Measurements from ENCODE around the gene LPCAT4.
"Not testable (repeated sequence)": the region's sequence is repeated elsewhere in the genome, so short reads cannot be mapped to it uniquely, and the experiment has no call there.

The LPCAT4 gene

DNA sequence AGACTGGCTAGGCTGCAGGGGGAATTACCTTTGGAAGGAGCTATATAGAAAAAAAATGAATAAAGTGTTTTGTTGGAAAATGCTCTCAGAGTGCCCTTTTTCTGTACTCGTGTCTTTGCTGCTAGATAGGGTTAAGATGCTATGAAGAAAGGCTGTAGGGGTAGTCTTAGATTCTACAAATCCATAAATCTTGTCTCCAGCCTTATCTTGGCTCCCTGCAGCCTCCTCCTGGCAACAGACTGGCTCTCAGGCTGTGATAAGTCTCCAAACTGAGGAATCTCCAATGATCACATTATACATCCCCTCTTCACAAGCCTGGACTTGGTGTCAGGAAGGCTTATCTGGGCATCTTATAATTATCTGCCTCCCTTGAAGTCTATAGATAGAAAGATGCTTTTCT, 9.3 kb downstream of the LPCAT4 start:
- DNase-seq = no peak
- Histone ChIP-seq H3K27me3 (replicated peaks in 2 of 5; ENCODE audit: control insufficient read depth in 4 of 5, insufficient read depth in 5 of 5, low read length in 4 of 5) (no peaks in the 10 kb centered on the region), H3K9me3 (ENCODE audit: control extremely low read depth in 1 of 5, control insufficient read depth in 4 of 5, insufficient read depth in 2 of 5, low read depth in 1 of 5, low read length in 4 of 5) (no peaks in the 10 kb centered on the region), H3K4me1 (ENCODE audit: control extremely low read depth in 1 of 4, control insufficient read depth in 4 of 4, insufficient read depth in 4 of 4, low read length in 3 of 4) (no peaks in the 10 kb centered on the region), H3K27ac (ENCODE audit: insufficient read depth in 1 of 2, low read depth in 1 of 2, low read length in 2 of 2, poor library complexity in 1 of 2, severe bottlenecking in 2 of 2) (no peak overlapping the region), H3K36me3 (ENCODE audit: control insufficient read depth in 4 of 4, insufficient read depth in 4 of 4, low read length in 3 of 4) (peaks cover 11 to 78% (median 55%) of the 10 kb centered on the region in 4 experiments), H3K4me3 (ENCODE audit: control insufficient read depth in 1 of 7, extremely low read depth in 1 of 7, insufficient read depth in 4 of 7, low read depth in 2 of 7, low read length in 6 of 7) (no peak overlapping the region)
- WGBS (ENCODE audit: insufficient coverage) = no CpG with 5 or more reads among the region's 1 CpG
- POLR2A ChIA-PET = no interaction called here
- CTCF ChIA-PET = interaction anchor here (1.0 to 5.1 kb wide), 3 partner anchors 9 to 257 kb away, joined by 3 to 34 read pairs (median 3); partner anchors contain the start of genes LPCAT4, NOP10 and NUTM1

DNA sequence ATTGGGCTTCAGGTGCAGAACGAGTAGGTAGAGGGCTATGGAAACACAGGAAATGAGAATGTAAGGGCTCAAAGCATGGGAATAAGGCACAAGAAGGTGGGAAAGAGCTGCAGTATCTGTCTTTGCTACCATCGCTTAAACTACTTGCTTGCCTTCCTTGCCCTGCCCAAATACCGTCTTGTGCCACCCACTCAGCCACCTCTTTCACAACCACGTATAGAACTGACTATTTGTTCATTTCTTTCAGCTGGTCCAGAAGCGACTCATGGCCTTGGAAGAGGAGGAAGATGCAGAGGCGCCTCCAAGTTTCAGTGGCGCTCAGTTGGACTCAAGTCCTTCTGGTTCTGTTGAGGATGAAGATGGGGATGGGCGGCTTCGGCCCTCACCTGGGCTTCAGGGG, 11.8 kb downstream of the LPCAT4 start:
- Histone ChIP-seq H3K4me3 (ENCODE audit: control insufficient read depth in 1 of 7, extremely low read depth in 1 of 7, insufficient read depth in 4 of 7, low read depth in 2 of 7, low read length in 6 of 7) (no peak overlapping the region), H3K27me3 (replicated peaks in 2 of 5; ENCODE audit: control insufficient read depth in 4 of 5, insufficient read depth in 5 of 5, low read length in 4 of 5) (no peaks in the 10 kb centered on the region), H3K9me3 (ENCODE audit: control extremely low read depth in 1 of 5, control insufficient read depth in 4 of 5, insufficient read depth in 2 of 5, low read depth in 1 of 5, low read length in 4 of 5) (no peaks in the 10 kb centered on the region), H3K4me1 (ENCODE audit: control extremely low read depth in 1 of 4, control insufficient read depth in 4 of 4, insufficient read depth in 4 of 4, low read length in 3 of 4) (no peaks in the 10 kb centered on the region), H3K27ac (ENCODE audit: insufficient read depth in 1 of 2, low read depth in 1 of 2, low read length in 2 of 2, poor library complexity in 1 of 2, severe bottlenecking in 2 of 2) (no peak overlapping the region), H3K36me3 (ENCODE audit: control insufficient read depth in 4 of 4, insufficient read depth in 4 of 4, low read length in 3 of 4) (peaks cover 5 to 56% (median 42%) of the 10 kb centered on the region in 4 experiments)
- POLR2A ChIA-PET = no interaction called here
- WGBS (ENCODE audit: insufficient coverage) = 100% methylated on average over 6 of the region's 9 CpGs
- no peak for DNase-seq
- CTCF ChIA-PET = interaction anchor here (1.6 to 5.1 kb wide), 2 partner anchors 12 kb away, joined by 5 to 34 read pairs; partner anchors contain the start of genes LPCAT4 and NUTM1

DNA sequence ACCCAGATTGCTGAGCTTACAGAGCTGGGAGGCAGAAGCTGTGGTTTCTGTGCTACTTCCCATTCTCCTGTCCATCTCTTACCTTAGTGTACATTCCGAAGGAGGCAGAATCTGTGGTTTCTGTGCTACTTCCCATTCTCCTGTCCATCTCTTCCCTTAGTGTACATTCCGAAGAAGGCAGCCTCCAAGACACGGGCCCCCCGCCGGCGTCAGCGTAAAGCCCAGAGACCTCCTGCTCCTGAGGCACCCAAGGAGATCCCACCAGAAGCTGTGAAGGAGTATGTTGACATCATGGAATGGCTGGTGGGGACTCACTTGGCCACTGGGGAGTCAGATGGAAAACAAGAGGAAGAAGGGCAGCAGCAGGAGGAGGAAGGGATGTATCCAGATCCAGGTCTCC, 12.7 kb downstream of the LPCAT4 start:
- CTCF ChIA-PET = interaction anchor here (1.6 to 5.1 kb wide), 2 partner anchors 11 to 13 kb away, joined by 5 to 34 read pairs; partner anchors contain the start of genes LPCAT4 and NUTM1
- H3K27ac ChIP-seq (ENCODE audit: insufficient read depth in 1 of 2, low read depth in 1 of 2, low read length in 2 of 2, poor library complexity in 1 of 2, severe bottlenecking in 2 of 2) = no peak overlapping the region
- peaks cover 5 to 47% (median 36%) of the 10 kb centered on the region in 4 experiments for H3K36me3 ChIP-seq (ENCODE audit: control insufficient read depth in 4 of 4, insufficient read depth in 4 of 4, low read length in 3 of 4)
- DNase-seq = no peak
- POLR2A ChIA-PET = no interaction called here
- 89% methylated on average over 6 of the region's 7 CpGs for WGBS (ENCODE audit: insufficient coverage)
- H3K4me3 ChIP-seq (ENCODE audit: control insufficient read depth in 1 of 7, extremely low read depth in 1 of 7, insufficient read depth in 4 of 7, low read depth in 2 of 7, low read length in 6 of 7) = no peak overlapping the region
- no peaks in the 10 kb centered on the region for H3K4me1 ChIP-seq (ENCODE audit: control extremely low read depth in 1 of 4, control insufficient read depth in 4 of 4, insufficient read depth in 4 of 4, low read length in 3 of 4)
- H3K27me3 ChIP-seq (replicated peaks in 2 of 5; ENCODE audit: control insufficient read depth in 4 of 5, insufficient read depth in 5 of 5, low read length in 4 of 5) = no peaks in the 10 kb centered on the region
- H3K9me3 ChIP-seq (ENCODE audit: control extremely low read depth in 1 of 5, control insufficient read depth in 4 of 5, insufficient read depth in 2 of 5, low read depth in 1 of 5, low read length in 4 of 5) = no peaks in the 10 kb centered on the region

DNA sequence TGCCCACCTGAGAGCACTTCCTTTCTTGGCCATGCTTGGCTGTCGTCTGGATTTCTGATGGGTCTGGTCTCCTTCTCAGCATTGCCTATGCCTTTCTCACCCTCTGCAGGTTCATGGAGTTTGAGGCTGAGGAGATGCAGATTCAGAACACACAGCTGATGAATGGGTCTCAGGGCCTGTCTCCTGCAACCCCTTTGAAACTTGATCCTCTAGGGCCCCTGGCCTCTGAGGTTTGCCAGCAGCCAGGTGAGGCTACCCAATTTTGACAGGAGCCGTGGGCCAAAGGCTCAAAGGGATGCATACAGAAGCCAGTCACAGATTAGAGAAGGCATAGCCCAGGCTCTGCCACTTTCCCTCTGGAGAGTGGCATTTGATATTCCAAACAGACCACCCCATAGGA, 13.4 kb downstream of the LPCAT4 start:
- H3K27ac ChIP-seq (ENCODE audit: insufficient read depth in 1 of 2, low read depth in 1 of 2, low read length in 2 of 2, poor library complexity in 1 of 2, severe bottlenecking in 2 of 2) = no peak overlapping the region
- no peak for DNase-seq
- H3K4me3 ChIP-seq (ENCODE audit: control insufficient read depth in 1 of 7, extremely low read depth in 1 of 7, insufficient read depth in 4 of 7, low read depth in 2 of 7, low read length in 6 of 7) = no peak overlapping the region
- no peaks in the 10 kb centered on the region for H3K9me3 ChIP-seq (ENCODE audit: control extremely low read depth in 1 of 5, control insufficient read depth in 4 of 5, insufficient read depth in 2 of 5, low read depth in 1 of 5, low read length in 4 of 5)
- CTCF ChIA-PET = interaction anchor here (1.4 to 1.8 kb wide), 2 partner anchors 8 to 14 kb away, joined by 5 to 7 read pairs; partner anchors contain the start of gene LPCAT4
- H3K36me3 ChIP-seq (ENCODE audit: control insufficient read depth in 4 of 4, insufficient read depth in 4 of 4, low read length in 3 of 4) = peaks cover 5 to 42% (median 31%) of the 10 kb centered on the region in 4 experiments
- H3K27me3 ChIP-seq (replicated peaks in 2 of 5; ENCODE audit: control insufficient read depth in 4 of 5, insufficient read depth in 5 of 5, low read length in 4 of 5) = no peaks in the 10 kb centered on the region
- WGBS (ENCODE audit: insufficient coverage) = 100% methylated on average over 1 of the region's 2 CpGs
- POLR2A ChIA-PET = no interaction called here
- H3K4me1 ChIP-seq (ENCODE audit: control extremely low read depth in 1 of 4, control insufficient read depth in 4 of 4, insufficient read depth in 4 of 4, low read length in 3 of 4) = no peaks in the 10 kb centered on the region

DNA sequence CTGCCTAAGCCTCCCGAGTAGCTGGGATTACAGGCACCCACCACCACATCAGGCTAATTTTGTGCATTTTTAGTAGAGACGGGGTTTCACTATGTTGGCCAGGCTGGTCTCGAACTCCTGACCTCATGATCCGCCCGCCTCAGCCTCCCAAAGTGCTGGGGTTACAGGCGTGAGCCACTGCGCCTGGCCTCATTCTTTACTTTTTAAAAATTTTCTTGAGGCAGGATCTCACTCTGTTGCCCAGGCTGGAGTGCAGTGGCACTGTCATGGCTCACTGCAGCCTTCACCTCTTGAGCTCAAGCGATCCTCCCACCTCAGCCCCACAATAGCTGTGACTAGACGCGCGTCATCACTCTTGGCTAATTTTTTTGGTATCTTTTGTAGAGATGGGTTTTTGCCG, 14.0 kb downstream of the LPCAT4 start:
- H3K4me3 ChIP-seq (ENCODE audit: control insufficient read depth in 1 of 7, extremely low read depth in 1 of 7, insufficient read depth in 4 of 7, low read depth in 2 of 7, low read length in 6 of 7); H3K27me3 ChIP-seq (replicated peaks in 2 of 5; ENCODE audit: control insufficient read depth in 4 of 5, insufficient read depth in 5 of 5, low read length in 4 of 5); DNase-seq; POLR2A ChIA-PET; H3K27ac ChIP-seq (ENCODE audit: insufficient read depth in 1 of 2, low read depth in 1 of 2, low read length in 2 of 2, poor library complexity in 1 of 2, severe bottlenecking in 2 of 2); H3K9me3 ChIP-seq (ENCODE audit: control extremely low read depth in 1 of 5, control insufficient read depth in 4 of 5, insufficient read depth in 2 of 5, low read depth in 1 of 5, low read length in 4 of 5); H3K4me1 ChIP-seq (ENCODE audit: control extremely low read depth in 1 of 4, control insufficient read depth in 4 of 4, insufficient read depth in 4 of 4, low read length in 3 of 4): not testable (repeated sequence)
- H3K36me3 ChIP-seq (ENCODE audit: control insufficient read depth in 4 of 4, insufficient read depth in 4 of 4, low read length in 3 of 4) = peaks cover 5 to 36% (median 25%) of the 10 kb centered on the region in 4 experiments
- CTCF ChIA-PET = interaction anchor here (1.4 to 1.8 kb wide), 2 partner anchors 9 to 15 kb away, joined by 5 to 7 read pairs; partner anchors contain the start of gene LPCAT4
- WGBS (ENCODE audit: insufficient coverage) = 98% methylated on average over 7 of the region's 12 CpGs

DNA sequence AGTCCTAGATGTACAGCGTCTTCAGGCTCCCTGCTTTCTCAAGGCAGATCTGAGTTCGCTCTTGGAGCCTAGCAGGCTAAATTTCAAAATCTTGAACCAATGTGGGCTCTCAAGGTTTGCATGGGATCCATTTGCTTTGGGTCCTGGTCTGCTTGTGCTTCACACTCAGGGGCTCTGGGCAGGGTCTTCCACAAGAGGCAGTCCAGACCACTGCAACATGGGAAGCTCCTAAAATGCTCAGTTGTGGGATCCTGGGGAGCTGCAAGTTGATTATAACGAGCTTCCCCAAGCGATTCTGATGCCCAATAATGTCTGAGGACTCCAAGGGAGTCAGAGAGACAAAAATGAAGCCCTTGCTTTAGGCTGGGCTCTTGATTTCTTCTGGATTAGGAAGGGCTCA, 17.2 kb downstream of the LPCAT4 start:
- no peak overlapping the region for H3K4me3 ChIP-seq (ENCODE audit: control insufficient read depth in 1 of 7, extremely low read depth in 1 of 7, insufficient read depth in 4 of 7, low read depth in 2 of 7, low read length in 6 of 7)
- DNase-seq = no peak
- CTCF ChIA-PET = no interaction called here
- POLR2A ChIA-PET = no interaction called here
- WGBS (ENCODE audit: insufficient coverage) = 93% methylated on average over 4 of the region's 4 CpGs
- no peaks in the 10 kb centered on the region for H3K27me3 ChIP-seq (replicated peaks in 2 of 5; ENCODE audit: control insufficient read depth in 4 of 5, insufficient read depth in 5 of 5, low read length in 4 of 5)
- H3K4me1 ChIP-seq (ENCODE audit: control extremely low read depth in 1 of 4, control insufficient read depth in 4 of 4, insufficient read depth in 4 of 4, low read length in 3 of 4) = no peaks in the 10 kb centered on the region
- H3K27ac ChIP-seq (ENCODE audit: insufficient read depth in 1 of 2, low read depth in 1 of 2, low read length in 2 of 2, poor library complexity in 1 of 2, severe bottlenecking in 2 of 2) = no peak overlapping the region
- H3K36me3 ChIP-seq (ENCODE audit: control insufficient read depth in 4 of 4, insufficient read depth in 4 of 4, low read length in 3 of 4) = peaks cover 0 to 6% (median 2%) of the 10 kb centered on the region in 4 experiments
- H3K9me3 ChIP-seq (ENCODE audit: control extremely low read depth in 1 of 5, control insufficient read depth in 4 of 5, insufficient read depth in 2 of 5, low read depth in 1 of 5, low read length in 4 of 5) = no peaks in the 10 kb centered on the region

DNA sequence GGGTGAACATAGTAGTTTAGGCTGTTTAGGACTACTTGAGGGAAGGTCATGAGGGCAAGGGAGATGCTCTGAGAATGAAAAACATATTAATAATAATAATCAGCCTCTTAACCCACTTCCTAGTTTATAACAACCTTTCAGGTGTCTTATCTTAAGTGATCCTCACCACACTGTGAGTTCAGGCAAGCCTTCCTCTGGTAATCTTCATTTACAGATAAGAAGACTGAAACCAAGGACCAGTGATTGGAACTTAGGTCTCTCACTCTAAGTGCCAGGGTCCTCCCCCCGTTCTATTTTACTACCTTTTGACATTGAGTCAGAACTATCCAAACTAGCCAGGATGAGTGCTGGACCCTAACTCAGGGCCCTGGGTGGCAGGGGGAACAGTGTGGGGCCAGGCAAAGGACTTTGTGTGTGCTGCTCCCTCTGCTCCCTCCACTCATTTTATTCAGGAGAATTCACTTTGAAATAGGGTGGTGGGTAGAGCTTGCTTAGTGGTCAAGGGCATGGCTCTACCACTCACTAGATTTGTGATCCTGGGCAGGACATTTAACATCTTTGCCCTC, 18.2 kb downstream of the LPCAT4 start:
- no peak for DNase-seq
- Histone ChIP-seq H3K4me3 (ENCODE audit: control insufficient read depth in 1 of 7, extremely low read depth in 1 of 7, insufficient read depth in 4 of 7, low read depth in 2 of 7, low read length in 6 of 7) (no peak overlapping the region), H3K4me1 (ENCODE audit: control extremely low read depth in 1 of 4, control insufficient read depth in 4 of 4, insufficient read depth in 4 of 4, low read length in 3 of 4) (no peaks in the 10 kb centered on the region), H3K36me3 (ENCODE audit: control insufficient read depth in 4 of 4, insufficient read depth in 4 of 4, low read length in 3 of 4) (no peaks in the 10 kb centered on the region), H3K9me3 (ENCODE audit: control extremely low read depth in 1 of 5, control insufficient read depth in 4 of 5, insufficient read depth in 2 of 5, low read depth in 1 of 5, low read length in 4 of 5) (no peaks in the 10 kb centered on the region), H3K27me3 (replicated peaks in 2 of 5; ENCODE audit: control insufficient read depth in 4 of 5, insufficient read depth in 5 of 5, low read length in 4 of 5) (no peaks in the 10 kb centered on the region), H3K27ac (ENCODE audit: insufficient read depth in 1 of 2, low read depth in 1 of 2, low read length in 2 of 2, poor library complexity in 1 of 2, severe bottlenecking in 2 of 2) (no peak overlapping the region)
- POLR2A ChIA-PET = no interaction called here
- CTCF ChIA-PET = interaction anchor here (1.0 to 1.2 kb wide), 2 partner anchors 11 to 19 kb away, joined by 3 to 6 read pairs; partner anchors contain the start of gene LPCAT4
- 100% methylated on average over 1 of the region's 1 CpG for WGBS (ENCODE audit: insufficient coverage)

Measured in common myeloid progenitor, CD34-positive (primary cell).